Measurements from ENCODE around the gene KRT5.

The KRT5 gene

DNA sequence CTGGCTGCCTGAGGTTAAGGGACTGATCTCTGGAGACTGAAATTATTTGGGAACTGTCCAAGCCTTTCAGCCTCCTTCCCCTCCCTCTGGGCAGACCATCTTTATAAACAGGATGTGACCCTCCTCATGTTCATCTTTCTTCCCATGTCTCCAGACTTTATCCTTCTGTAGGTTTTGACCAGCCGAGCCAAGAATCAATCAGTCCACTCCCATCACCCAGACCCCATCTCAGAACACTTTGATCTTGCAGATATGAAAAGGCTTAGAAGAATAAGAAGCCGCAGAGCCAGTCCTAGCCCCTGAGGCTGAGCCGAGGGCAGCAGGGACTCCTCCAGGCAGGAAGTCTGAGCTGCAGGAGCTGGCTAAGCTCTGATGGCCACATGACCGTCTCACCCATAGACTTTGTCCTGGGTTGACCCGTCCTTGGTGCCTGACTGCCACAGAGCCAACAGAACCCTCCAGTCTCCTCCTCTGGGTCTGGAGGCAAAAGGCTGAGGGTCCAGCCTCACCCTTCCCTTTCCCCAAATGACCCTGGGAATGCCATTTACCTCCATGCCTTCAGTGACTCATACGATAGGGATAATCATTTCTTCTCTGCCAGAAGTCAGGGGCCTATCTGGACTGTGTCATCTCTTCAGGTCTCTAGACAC lies 31.1 kb upstream of the KRT5 start:
- Histone ChIP-seq H3K9ac (ENCODE audit: low read length) (no peak overlapping the region), H3K4me1 (ENCODE audit: control insufficient read depth, low read depth, low read length) (no peaks in the 10 kb centered on the region), H3K9me3 (ENCODE audit: control insufficient read depth, low read depth, low read length) (no peaks in the 10 kb centered on the region), H3K36me3 (ENCODE audit: control insufficient read depth, low read depth, low read length) (no peaks in the 10 kb centered on the region), H3K4me3 (ENCODE audit: low read length) (no peak overlapping the region), H3K27ac (ENCODE audit: low read length) (no peak overlapping the region), H3K27me3 (ENCODE audit: control insufficient read depth, insufficient read depth, low read length) (no peaks in the 10 kb centered on the region)

DNA sequence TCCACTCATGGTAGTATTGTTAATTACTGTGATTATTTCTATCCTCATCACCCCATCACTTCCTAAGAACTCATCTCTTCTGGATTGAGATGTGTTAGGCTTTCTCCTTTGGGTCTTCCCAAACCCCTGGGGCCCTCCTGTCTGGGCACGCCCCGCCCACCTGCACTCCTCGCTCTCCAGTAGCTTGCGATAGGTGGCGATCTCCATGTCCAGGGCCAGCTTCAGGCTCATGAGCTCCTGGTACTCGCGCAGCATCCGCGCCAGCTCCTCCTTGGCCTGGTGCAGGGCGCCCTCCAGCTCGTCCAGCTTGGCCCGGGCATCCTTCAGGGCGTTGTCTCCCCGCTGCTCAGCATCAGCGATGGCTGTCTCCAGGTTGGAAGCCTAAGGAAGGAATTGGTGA lies 25.9 kb upstream of the KRT5 start:
- Histone ChIP-seq H3K27me3 (ENCODE audit: control insufficient read depth, insufficient read depth, low read length) (no peaks in the 10 kb centered on the region), H3K36me3 (ENCODE audit: control insufficient read depth, low read depth, low read length) (no peaks in the 10 kb centered on the region), H3K9me3 (ENCODE audit: control insufficient read depth, low read depth, low read length) (no peaks in the 10 kb centered on the region), H3K4me3 (ENCODE audit: low read length) (no peak overlapping the region), H3K9ac (ENCODE audit: low read length) (no peak overlapping the region), H3K27ac (ENCODE audit: low read length) (no peak overlapping the region), H3K4me1 (ENCODE audit: control insufficient read depth, low read depth, low read length) (no peaks in the 10 kb centered on the region)

DNA sequence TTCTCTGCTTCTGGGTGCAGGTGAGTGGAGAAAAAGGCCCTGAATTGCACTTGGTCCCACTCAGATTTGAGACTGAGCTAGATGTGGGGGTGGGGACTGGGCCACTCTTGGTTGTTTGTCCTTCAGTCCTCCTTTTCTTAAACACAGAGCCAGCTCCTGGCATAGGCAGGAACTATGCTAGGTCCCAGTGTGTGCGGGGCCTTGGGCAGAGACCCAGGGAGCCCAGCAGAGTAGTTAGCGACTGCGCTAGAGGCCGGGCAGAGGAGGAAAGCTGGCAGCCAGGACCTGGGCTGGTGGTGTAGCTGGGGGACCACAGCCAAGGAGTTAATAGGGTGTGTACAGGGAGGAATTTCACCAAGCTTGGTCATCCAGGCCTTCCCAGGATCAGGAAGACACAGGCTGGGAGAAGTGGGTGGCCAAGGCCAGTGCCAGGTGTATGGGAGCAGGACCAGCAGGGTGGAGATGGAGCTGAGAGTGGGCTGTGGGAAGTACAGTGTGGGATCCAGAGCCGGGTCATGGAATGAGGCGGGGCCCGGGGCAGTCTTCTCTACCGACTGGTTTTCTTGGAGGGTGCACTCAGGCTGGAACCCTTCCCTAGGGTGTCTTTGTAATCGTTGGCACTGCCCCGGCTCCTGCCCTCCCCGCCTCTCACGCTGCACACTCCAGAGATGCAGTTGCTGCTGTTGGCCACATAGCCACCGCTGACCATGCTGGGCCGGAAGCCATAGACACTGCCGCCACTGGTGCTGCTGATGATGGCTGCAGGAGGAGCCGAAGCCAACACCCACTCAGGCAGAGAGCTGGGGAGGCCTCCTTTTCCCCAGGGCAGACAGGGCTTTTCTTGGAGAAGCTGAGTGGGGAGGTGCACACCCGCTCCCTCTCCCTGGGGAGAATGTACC lies 24.0 kb upstream of the KRT5 start:
- Histone ChIP-seq H3K27ac (ENCODE audit: low read length) (no peak overlapping the region), H3K9ac (ENCODE audit: low read length) (no peak overlapping the region), H3K27me3 (ENCODE audit: control insufficient read depth, insufficient read depth, low read length) (no peaks in the 10 kb centered on the region), H3K4me1 (ENCODE audit: control insufficient read depth, low read depth, low read length) (no peaks in the 10 kb centered on the region), H3K4me3 (ENCODE audit: low read length) (no peak overlapping the region), H3K36me3 (ENCODE audit: control insufficient read depth, low read depth, low read length) (no peaks in the 10 kb centered on the region), H3K9me3 (ENCODE audit: control insufficient read depth, low read depth, low read length) (no peaks in the 10 kb centered on the region)

DNA sequence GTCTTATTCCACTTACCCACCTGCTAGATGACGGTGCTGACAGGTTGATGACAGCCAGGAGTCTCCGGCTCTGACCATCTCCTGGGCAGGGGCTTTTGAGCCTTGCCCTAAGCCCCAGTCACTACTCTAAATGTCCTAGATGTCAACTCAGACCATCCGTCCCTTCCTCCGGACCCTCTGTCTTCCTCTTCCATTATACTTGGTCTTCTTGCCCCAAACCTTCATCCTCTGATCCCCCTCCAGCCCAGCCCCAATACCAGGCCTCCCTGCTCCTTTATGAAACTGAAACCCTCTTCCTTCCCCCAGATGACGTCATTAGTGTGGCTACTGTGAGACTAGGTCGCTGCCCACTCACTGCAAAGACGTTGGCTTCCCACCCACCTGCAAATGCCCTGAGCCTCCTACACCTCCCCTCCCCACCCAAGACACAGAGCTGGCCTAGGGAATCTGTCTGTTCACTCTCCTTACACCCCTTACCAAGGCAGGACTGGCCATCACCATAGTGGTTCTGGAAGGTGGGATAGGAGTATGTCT lies 22.7 kb upstream of the KRT5 start:
- Histone ChIP-seq H3K36me3 (ENCODE audit: control insufficient read depth, low read depth, low read length) (no peaks in the 10 kb centered on the region), H3K9ac (ENCODE audit: low read length) (no peak overlapping the region), H3K9me3 (ENCODE audit: control insufficient read depth, low read depth, low read length) (no peaks in the 10 kb centered on the region), H3K27me3 (ENCODE audit: control insufficient read depth, insufficient read depth, low read length) (no peaks in the 10 kb centered on the region), H3K4me3 (ENCODE audit: low read length) (no peak overlapping the region), H3K27ac (ENCODE audit: low read length) (no peak overlapping the region), H3K4me1 (ENCODE audit: control insufficient read depth, low read depth, low read length) (no peaks in the 10 kb centered on the region)

DNA sequence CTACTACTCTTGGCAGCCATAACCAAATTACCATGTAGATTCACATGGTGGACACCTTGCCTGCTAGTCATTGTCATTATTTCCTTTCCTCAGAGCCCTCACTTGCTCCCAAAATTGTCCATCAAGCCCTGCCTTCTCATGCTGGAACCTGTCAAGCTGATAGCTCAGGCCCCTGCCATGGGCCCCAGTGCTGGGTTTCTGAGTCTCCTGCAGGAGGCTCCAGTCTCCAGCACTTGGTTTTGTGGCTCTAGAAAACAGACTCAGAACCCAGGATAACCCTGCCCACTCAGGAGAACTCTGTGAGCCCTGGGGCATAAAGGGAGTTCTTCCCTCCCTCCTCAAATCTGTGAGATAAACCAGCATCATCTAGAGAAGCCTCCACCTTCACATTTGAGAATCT lies 22.0 kb upstream of the KRT5 start:
- H3K27ac ChIP-seq (ENCODE audit: low read length) = no peak overlapping the region
- no peaks in the 10 kb centered on the region for H3K27me3 ChIP-seq (ENCODE audit: control insufficient read depth, insufficient read depth, low read length)
- H3K4me1 ChIP-seq (ENCODE audit: control insufficient read depth, low read depth, low read length) = no peaks in the 10 kb centered on the region
- H3K4me3 ChIP-seq (ENCODE audit: low read length) = no peak overlapping the region
- H3K36me3 ChIP-seq (ENCODE audit: control insufficient read depth, low read depth, low read length) = no peaks in the 10 kb centered on the region
- no peaks in the 10 kb centered on the region for H3K9me3 ChIP-seq (ENCODE audit: control insufficient read depth, low read depth, low read length)
- no peak overlapping the region for H3K9ac ChIP-seq (ENCODE audit: low read length)

DNA sequence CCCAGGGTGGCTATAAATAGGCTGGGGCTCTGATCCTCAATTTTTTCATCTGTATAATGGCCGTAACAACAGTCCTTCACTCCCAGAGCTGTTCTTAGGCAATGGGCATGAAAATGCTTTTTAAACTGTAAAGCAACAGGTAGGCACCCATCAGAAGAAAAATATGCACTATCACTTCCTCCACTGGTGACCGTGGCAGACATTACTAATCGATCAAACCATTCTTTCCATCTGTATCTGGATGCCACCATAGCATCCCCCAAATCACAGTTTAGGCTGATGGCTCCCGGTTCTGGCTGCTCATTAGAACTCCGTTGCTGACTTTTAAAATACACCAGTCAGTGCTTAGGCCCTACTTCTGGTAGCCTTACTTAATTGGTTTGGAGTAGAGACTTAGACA lies 21.5 kb upstream of the KRT5 start:
- Histone ChIP-seq H3K36me3 (ENCODE audit: control insufficient read depth, low read depth, low read length) (no peaks in the 10 kb centered on the region), H3K27ac (ENCODE audit: low read length) (no peak overlapping the region), H3K9me3 (ENCODE audit: control insufficient read depth, low read depth, low read length) (no peaks in the 10 kb centered on the region), H3K9ac (ENCODE audit: low read length) (no peak overlapping the region), H3K27me3 (ENCODE audit: control insufficient read depth, insufficient read depth, low read length) (no peaks in the 10 kb centered on the region), H3K4me1 (ENCODE audit: control insufficient read depth, low read depth, low read length) (no peaks in the 10 kb centered on the region), H3K4me3 (ENCODE audit: low read length) (no peak overlapping the region)

DNA sequence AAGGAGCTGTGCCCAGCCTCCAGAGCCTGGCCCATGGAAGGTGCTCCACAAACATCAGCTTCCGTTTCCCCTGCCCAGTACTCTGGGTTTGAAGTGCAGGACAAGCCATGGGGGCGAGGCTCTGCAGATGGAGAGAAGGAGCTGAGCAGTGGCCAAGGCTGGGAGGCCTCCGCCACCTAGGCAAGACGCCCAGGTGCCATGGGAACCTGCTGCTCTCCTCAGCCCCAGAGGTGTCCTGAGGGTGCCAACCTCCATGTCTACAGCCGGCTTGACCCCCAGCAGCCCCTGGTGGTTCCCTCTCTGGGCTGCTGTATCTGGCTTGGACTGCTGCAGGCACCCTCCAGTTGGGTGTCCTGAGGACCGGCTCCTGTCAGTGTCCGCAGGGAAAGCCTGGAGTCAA lies 20.3 kb upstream of the KRT5 start:
- H3K9ac ChIP-seq (ENCODE audit: low read length) = no peak overlapping the region

DNA sequence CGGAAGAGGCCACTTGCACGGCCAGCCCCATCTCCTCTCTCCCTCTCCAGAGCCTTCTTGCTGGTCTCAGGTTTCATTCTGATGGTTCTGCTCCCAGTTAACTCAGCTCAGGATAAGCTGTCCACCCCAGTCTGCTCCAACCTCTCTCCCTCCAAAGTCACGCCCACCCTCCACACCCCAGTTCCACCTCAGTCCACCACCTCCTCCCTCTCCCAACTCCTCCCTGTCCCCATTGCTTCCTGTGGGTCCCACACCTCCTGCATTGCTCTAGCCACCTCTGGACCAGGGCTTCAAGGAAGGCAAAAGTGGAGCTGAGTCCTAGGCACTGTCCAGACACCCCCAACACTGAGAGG lies 19.6 kb upstream of the KRT5 start:
- Histone ChIP-seq H3K27ac (ENCODE audit: low read length) (no peak overlapping the region), H3K4me1 (ENCODE audit: control insufficient read depth, low read depth, low read length) (no peaks in the 10 kb centered on the region), H3K9me3 (ENCODE audit: control insufficient read depth, low read depth, low read length) (no peaks in the 10 kb centered on the region), H3K4me3 (ENCODE audit: low read length) (no peak overlapping the region), H3K9ac (ENCODE audit: low read length) (no peak overlapping the region), H3K27me3 (ENCODE audit: control insufficient read depth, insufficient read depth, low read length) (no peaks in the 10 kb centered on the region), H3K36me3 (ENCODE audit: control insufficient read depth, low read depth, low read length) (no peaks in the 10 kb centered on the region)

More for the DNA sequence above, 20.3 kb upstream of the KRT5 start:
- H3K9me3 ChIP-seq (ENCODE audit: control insufficient read depth, low read depth, low read length) = no peaks in the 10 kb centered on the region
- H3K36me3 ChIP-seq (ENCODE audit: control insufficient read depth, low read depth, low read length) = no peaks in the 10 kb centered on the region
- H3K27ac ChIP-seq (ENCODE audit: low read length) = no peak overlapping the region
- no peaks in the 10 kb centered on the region for H3K27me3 ChIP-seq (ENCODE audit: control insufficient read depth, insufficient read depth, low read length)
- no peak overlapping the region for H3K4me3 ChIP-seq (ENCODE audit: low read length)
- H3K4me1 ChIP-seq (ENCODE audit: control insufficient read depth, low read depth, low read length) = no peaks in the 10 kb centered on the region

DNA sequence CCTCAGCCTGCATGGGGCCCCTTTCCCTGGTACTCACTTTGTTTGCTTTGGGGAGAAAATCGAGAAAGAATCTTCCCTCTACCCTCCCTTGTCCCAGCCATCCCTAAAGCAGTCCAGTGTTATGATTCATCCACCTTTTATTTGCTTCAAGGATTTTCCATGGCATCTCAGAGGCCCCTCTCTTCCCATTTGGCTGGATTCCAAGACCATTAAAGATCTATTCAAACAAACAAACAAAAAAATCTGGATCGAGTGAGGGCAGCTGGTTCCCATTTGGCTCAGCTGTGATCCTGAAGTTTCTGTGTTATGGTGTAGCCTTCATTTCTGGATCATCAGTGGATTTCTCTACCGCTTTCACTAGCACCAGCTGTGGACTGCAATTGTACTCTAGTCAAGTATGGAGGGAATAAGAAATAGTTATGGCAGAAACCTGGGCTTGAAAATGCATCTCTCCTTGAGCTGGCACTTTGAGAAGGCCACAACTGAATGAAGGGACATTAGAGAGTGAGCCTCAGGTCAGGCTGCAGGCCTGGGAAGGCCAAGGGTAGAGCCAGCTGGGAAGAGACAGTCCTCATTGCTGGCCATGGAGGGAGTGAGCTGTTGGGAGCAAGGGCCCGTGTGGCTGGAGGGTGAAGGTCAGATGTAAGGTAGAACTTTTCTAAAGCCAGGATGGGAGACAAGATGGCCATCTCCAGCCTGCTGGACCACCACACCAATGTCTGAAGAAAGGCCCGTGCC lies 19.1 kb upstream of the KRT5 start:
- no peak overlapping the region for H3K27ac ChIP-seq (ENCODE audit: low read length)
- H3K27me3 ChIP-seq (ENCODE audit: control insufficient read depth, insufficient read depth, low read length) = no peaks in the 10 kb centered on the region
- H3K36me3 ChIP-seq (ENCODE audit: control insufficient read depth, low read depth, low read length) = no peaks in the 10 kb centered on the region
- H3K9ac ChIP-seq (ENCODE audit: low read length) = no peak overlapping the region
- H3K9me3 ChIP-seq (ENCODE audit: control insufficient read depth, low read depth, low read length) = no peaks in the 10 kb centered on the region
- no peaks in the 10 kb centered on the region for H3K4me1 ChIP-seq (ENCODE audit: control insufficient read depth, low read depth, low read length)
- no peak overlapping the region for H3K4me3 ChIP-seq (ENCODE audit: low read length)

DNA sequence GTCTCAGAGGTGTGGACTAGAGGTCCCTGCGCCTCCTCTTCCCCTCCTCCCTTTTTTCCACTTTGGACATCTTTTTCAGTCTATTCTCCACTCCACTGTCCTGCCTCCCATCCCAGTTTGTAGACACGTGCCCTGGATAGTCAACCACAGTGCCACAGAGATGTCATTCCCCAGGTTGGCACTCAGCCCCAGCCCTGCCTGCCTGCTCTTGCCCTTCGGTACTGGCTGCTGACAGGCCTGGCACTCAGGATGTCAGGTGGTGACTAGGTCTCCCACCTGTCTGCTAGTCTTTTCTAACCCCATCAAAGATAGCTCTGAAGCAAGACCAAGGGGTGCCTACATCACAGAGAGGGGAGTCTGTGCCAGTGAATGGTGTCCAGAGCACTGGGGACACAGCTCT lies 16.9 kb upstream of the KRT5 start:
- H3K9me3 ChIP-seq (ENCODE audit: control insufficient read depth, low read depth, low read length) = no peaks in the 10 kb centered on the region
- H3K9ac ChIP-seq (ENCODE audit: low read length) = no peak overlapping the region
- no peaks in the 10 kb centered on the region for H3K4me1 ChIP-seq (ENCODE audit: control insufficient read depth, low read depth, low read length)
- H3K27ac ChIP-seq (ENCODE audit: low read length) = no peak overlapping the region
- no peak overlapping the region for H3K4me3 ChIP-seq (ENCODE audit: low read length)
- H3K36me3 ChIP-seq (ENCODE audit: control insufficient read depth, low read depth, low read length) = no peaks in the 10 kb centered on the region
- no peaks in the 10 kb centered on the region for H3K27me3 ChIP-seq (ENCODE audit: control insufficient read depth, insufficient read depth, low read length)

DNA sequence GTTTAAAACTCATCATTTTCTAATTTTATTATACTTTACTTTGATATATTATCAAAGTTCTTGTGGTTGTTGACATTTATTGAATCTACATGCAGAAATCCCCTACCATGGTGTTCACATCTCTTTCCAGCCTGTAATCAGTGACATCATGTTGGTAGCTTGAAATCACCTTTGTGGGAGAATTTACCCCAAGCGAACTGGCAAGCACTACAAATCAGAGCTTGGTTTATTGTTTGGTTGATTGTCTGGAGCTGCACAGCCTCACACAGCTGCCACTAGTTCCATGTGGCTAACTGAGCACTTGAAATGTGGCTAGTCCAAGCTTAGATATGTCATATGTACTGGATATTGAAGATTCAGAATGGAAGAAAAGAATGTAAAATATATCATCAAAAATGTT lies 15.4 kb upstream of the KRT5 start:
- no peaks in the 10 kb centered on the region for H3K36me3 ChIP-seq (ENCODE audit: control insufficient read depth, low read depth, low read length)
- H3K27me3 ChIP-seq (ENCODE audit: control insufficient read depth, insufficient read depth, low read length) = no peaks in the 10 kb centered on the region
- no peaks in the 10 kb centered on the region for H3K4me1 ChIP-seq (ENCODE audit: control insufficient read depth, low read depth, low read length)
- H3K4me3 ChIP-seq (ENCODE audit: low read length) = no peak overlapping the region
- H3K9me3 ChIP-seq (ENCODE audit: control insufficient read depth, low read depth, low read length) = no peaks in the 10 kb centered on the region
- H3K27ac ChIP-seq (ENCODE audit: low read length) = no peak overlapping the region
- no peak overlapping the region for H3K9ac ChIP-seq (ENCODE audit: low read length)
